Astrocyte (in vitro differentiated cells and primary cell): ENCODE data around the gene TNFRSF9. TPM values are rescaled to one million over a fixed set of nuclear protein-coding genes. Genes with fewer than 3 reads are reported as not detected.

Experiments
- DNase-seq: peaks from one replicate; pipeline ENCODE4 v3.0.0-alpha.2; 2010; ENCODE audit warnings: low read depth
- FAIRE-seq: peaks from 2 replicates; lab custom pipeline; 2011; peaks lifted over from hg19 to GRCh38; lab: Jason Lieb, UNC
- H2AFZ ChIP-seq: 2 replicates; pipeline ENCODE4 v1.6.0; 2012; ENCODE audit warnings: low read depth, low read length, inconsistent platforms
- H3K27ac ChIP-seq: 2 replicates; pipeline ENCODE4 v1.5.1; 2011; ENCODE audit warnings: low read depth, low read length, inconsistent platforms
- H3K27me3 ChIP-seq: 2 replicates; pipeline ENCODE4 v1.6.0; 2011; ENCODE audit warnings: low read length, inconsistent platforms; ENCODE audit not compliant: insufficient read depth
- H3K36me3 ChIP-seq: 2 replicates; pipeline ENCODE4 v1.5.1; 2011; ENCODE audit warnings: low read length, inconsistent platforms; ENCODE audit not compliant: insufficient read depth
- H3K4me1 ChIP-seq: 2 replicates; pipeline ENCODE4 v1.5.1; 2011; ENCODE audit warnings: low read length, inconsistent platforms; ENCODE audit not compliant: insufficient read depth
- H3K4me2 ChIP-seq: 2 replicates; pipeline ENCODE4 v1.6.0; 2012; ENCODE audit warnings: low read length, inconsistent platforms
- H3K4me3 ChIP-seq: 2 replicates; pipeline ENCODE4 v1.5.1; 2011; ENCODE audit warnings: low read depth, mild to moderate bottlenecking, low read length, inconsistent platforms; ENCODE audit not compliant: insufficient read depth
- H3K79me2 ChIP-seq: 2 replicates; pipeline ENCODE4 v1.6.0; 2012; ENCODE audit warnings: mild to moderate bottlenecking, low read length, inconsistent platforms; ENCODE audit not compliant: insufficient read depth
- H3K9ac ChIP-seq: 2 replicates; pipeline ENCODE4 v1.6.0; 2012; ENCODE audit warnings: mild to moderate bottlenecking, low read length, inconsistent platforms
- H3K9me3 ChIP-seq: 2 replicates; pipeline ENCODE4 v1.5.1; 2012; ENCODE audit warnings: low read depth, mild to moderate bottlenecking, low read length, inconsistent platforms; ENCODE audit not compliant: insufficient read depth
- H4K20me1 ChIP-seq: 2 replicates; pipeline ENCODE4 v1.6.0; 2012; ENCODE audit warnings: low read length, inconsistent platforms; ENCODE audit not compliant: insufficient read depth
- H3K27ac Mint-ChIP-seq: one replicate; pipeline ENCODE4 v1.8.0; 2021; ENCODE audit warnings: mild to moderate bottlenecking, mixed read lengths; ENCODE audit not compliant: unreplicated experiment
- H3K27me3 Mint-ChIP-seq: one replicate; pipeline ENCODE4 v1.8.0; 2021; ENCODE audit warnings: low read depth, mixed read lengths; ENCODE audit not compliant: unreplicated experiment
- H3K36me3 Mint-ChIP-seq: one replicate; pipeline ENCODE4 v1.8.0; 2021; ENCODE audit warnings: low read depth, mixed read lengths; ENCODE audit not compliant: unreplicated experiment
- H3K4me1 Mint-ChIP-seq: one replicate; pipeline ENCODE4 v1.8.0; 2021; ENCODE audit warnings: low read depth, mixed read lengths; ENCODE audit not compliant: unreplicated experiment
- H3K4me3 Mint-ChIP-seq: one replicate; pipeline ENCODE4 v1.8.0; 2021; ENCODE audit warnings: mild to moderate bottlenecking, moderate library complexity, mixed read lengths; ENCODE audit not compliant: unreplicated experiment
- H3K9me3 Mint-ChIP-seq: one replicate; pipeline ENCODE4 v1.8.0; 2021; ENCODE audit warnings: mild to moderate bottlenecking, mixed read lengths; ENCODE audit not compliant: unreplicated experiment
- EZH2 ChIP-seq: IDR thresholded peaks from 2 replicates; pipeline ENCODE4 v1.6.1; 2012; ENCODE audit warnings: mild to moderate bottlenecking, low read length, inconsistent platforms; ENCODE audit not compliant: insufficient read depth
- total RNA-seq: library from RNA; stranded (reverse); gene quantifications from 2 replicates; pipeline ENCODE4 v1.2.1, GENCODE V29; 2021
- TF ChIP-seq, protein P1 (sequence below): IDR thresholded peaks from 2 replicates; pipeline ENCODE4 v1.5.1; 2011; ENCODE audit warnings: low read depth, mild to moderate bottlenecking, inconsistent platforms, low read length, moderate library complexity; ENCODE audit not compliant: insufficient read depth

TNFRSF9 gene
- total RNA-seq, 1 donor from 2014 or later: 3.4 TPM

DNA sequence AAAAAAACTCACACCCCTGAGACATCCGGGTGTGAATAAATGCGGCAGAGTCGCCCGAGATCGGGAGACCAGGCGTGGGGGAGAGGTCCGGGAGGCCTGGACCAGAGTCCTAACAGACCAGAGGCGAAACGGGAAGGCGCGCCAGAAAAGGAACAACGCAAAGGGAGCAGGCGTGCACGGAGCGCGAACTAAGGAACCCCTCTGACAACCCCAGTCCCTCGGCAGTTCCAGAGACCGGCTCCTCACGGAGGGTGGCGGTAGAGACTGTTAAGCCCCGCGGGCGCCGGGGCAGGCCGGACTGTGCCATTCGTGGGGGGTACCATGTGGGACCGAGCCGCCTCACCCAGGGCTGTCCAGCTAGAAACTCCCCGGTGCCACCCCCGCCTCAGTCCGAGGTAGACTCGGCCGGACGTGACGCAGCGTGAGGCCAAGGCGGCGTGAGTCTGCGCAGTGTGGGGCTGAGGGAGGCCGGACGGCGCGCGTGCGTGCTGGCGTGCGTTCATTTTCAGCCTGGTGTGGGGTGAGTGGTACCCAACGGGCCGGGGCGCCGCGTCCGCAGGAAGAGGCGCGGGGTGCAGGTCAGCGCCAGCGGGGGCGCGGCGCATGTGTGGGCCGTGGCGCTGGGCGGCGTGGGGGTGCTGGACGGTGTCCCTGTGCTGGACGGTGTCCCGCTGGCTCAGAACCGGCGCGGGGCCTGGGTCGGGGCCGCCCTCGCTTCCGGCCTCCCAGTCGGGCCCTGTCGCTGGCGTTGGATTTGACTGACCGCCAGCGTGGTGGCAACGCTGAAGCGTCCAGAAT is 20.8 kb upstream of the TNFRSF9 start, which contains the start of gene PARK7:
Gene PARK7, plus strand, starts transcription at position 496 of the 798 bp plus-strand sequence. CDS start 1,075 bp downstream, outside the sequence.
- Histone ChIP-seq H3K79me2 (peaks cover 46% of the 10 kb centered on the region), H3K4me3 (peak within 1 kb of the TSS; percentile 87), H4K20me1 (peaks cover 21% of the 10 kb centered on the region), H3K9ac (peak within 1 kb of the TSS; percentile 92), H3K27me3 (no peaks in the 10 kb centered on the region), H2AFZ (peak within 1 kb of the TSS; percentile 83), H3K4me1 (peaks cover 4% of the 10 kb centered on the region), H3K36me3 (peaks cover 22% of the 10 kb centered on the region), H3K4me2 (peak within 1 kb of the TSS; percentile 89), H3K9me3 (no peaks in the 10 kb centered on the region), H3K27ac (peak within 1 kb of the TSS; percentile 88)
- FAIRE-seq: no peak
- Mint-ChIP-seq H3K27me3 (no peaks in the 10 kb centered on the region), H3K9me3 (no peaks in the 10 kb centered on the region), H3K27ac (peak within 1 kb of the TSS; percentile 92), H3K4me1 (peaks cover 16% of the 10 kb centered on the region), H3K36me3 (peaks cover 2% of the 10 kb centered on the region), H3K4me3 (peak within 1 kb of the TSS; percentile 97)
- peak; percentile 98 for DNase-seq
- TF ChIP-seq, protein P1, sequence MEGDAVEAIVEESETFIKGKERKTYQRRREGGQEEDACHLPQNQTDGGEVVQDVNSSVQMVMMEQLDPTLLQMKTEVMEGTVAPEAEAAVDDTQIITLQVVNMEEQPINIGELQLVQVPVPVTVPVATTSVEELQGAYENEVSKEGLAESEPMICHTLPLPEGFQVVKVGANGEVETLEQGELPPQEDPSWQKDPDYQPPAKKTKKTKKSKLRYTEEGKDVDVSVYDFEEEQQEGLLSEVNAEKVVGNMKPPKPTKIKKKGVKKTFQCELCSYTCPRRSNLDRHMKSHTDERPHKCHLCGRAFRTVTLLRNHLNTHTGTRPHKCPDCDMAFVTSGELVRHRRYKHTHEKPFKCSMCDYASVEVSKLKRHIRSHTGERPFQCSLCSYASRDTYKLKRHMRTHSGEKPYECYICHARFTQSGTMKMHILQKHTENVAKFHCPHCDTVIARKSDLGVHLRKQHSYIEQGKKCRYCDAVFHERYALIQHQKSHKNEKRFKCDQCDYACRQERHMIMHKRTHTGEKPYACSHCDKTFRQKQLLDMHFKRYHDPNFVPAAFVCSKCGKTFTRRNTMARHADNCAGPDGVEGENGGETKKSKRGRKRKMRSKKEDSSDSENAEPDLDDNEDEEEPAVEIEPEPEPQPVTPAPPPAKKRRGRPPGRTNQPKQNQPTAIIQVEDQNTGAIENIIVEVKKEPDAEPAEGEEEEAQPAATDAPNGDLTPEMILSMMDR: peak; percentile 32
- TF ChIP-seq EZH2: no peak

DNA sequence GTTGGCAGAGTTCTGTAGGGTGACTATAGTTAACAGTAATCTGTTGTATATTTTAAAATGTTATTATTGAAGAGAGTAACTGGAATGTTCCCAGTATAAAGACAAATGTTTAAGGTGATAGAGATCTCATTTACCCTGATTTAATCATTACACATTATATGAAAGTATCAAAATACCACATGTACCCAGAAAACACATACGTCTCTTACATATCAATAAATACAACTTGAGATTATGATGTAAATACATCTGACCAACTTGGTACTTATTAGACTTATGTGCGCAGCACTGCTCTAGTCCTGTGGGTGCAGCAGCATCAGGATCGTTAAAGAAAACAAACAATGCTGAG is 20.2 kb upstream of the TNFRSF9 start:
- H3K4me1 Mint-ChIP-seq: peaks cover 21% of the 10 kb centered on the region
- no peaks in the 10 kb centered on the region for H3K27me3 Mint-ChIP-seq
- H3K4me1 ChIP-seq: peaks cover 4% of the 10 kb centered on the region
- peak overlapping the region; percentile 92 for H3K27ac Mint-ChIP-seq
- peak overlapping the region; percentile 72 for H2AFZ ChIP-seq
- H3K4me3 ChIP-seq: peak overlapping the region; percentile 87
- DNase-seq (no peak), FAIRE-seq (no peak)
- TF ChIP-seq EZH2: no peak
- TF ChIP-seq, protein P1: no peak
- H4K20me1 ChIP-seq: peaks cover 15% of the 10 kb centered on the region
- no peaks in the 10 kb centered on the region for H3K9me3 ChIP-seq
- peaks cover 40% of the 10 kb centered on the region for H3K79me2 ChIP-seq
- peak overlapping the region; percentile 89 for H3K4me2 ChIP-seq
- H3K27me3 ChIP-seq: no peaks in the 10 kb centered on the region
- peak overlapping the region; percentile 92 for H3K9ac ChIP-seq
- H3K9me3 Mint-ChIP-seq: no peaks in the 10 kb centered on the region
- H3K4me3 Mint-ChIP-seq: peak overlapping the region; percentile 97
- H3K27ac ChIP-seq: peak overlapping the region; percentile 86
- peaks cover 2% of the 10 kb centered on the region for H3K36me3 Mint-ChIP-seq
- peaks cover 18% of the 10 kb centered on the region for H3K36me3 ChIP-seq

DNA sequence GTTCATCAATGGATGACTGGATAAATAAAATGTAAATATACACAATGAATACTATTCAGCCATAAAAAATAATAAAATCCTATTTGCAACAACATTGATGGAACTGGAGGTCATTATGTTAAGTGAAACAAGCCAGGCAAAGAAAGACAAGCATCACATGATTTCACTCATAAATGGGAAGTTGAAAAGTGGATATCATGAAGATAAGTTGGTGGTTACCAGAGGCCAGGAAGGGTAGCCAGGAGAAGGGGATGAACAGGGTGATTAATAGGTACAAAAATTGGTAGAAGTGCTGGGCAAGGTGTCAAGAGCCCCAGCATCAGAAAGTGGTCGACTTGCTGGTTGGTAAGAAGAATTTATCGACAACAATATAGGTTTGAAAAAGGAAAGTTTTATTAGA is 19.5 kb upstream of the TNFRSF9 start:
- Mint-ChIP-seq H3K9me3 (no peaks in the 10 kb centered on the region), H3K36me3 (peaks cover 2% of the 10 kb centered on the region), H3K27me3 (no peaks in the 10 kb centered on the region), H3K27ac (peak overlapping the region; percentile 4), H3K4me3 (peak overlapping the region; percentile 97), H3K4me1 (peaks cover 21% of the 10 kb centered on the region)
- DNase-seq: no peak
- Histone ChIP-seq H3K36me3 (peaks cover 13% of the 10 kb centered on the region), H3K27ac (no peak overlapping the region), H3K4me2 (peak overlapping the region; percentile 89), H4K20me1 (peaks cover 11% of the 10 kb centered on the region), H3K4me3 (peak overlapping the region; percentile 87), H2AFZ (no peak overlapping the region), H3K79me2 (peaks cover 33% of the 10 kb centered on the region), H3K4me1 (peaks cover 4% of the 10 kb centered on the region), H3K27me3 (no peaks in the 10 kb centered on the region), H3K9ac (no peak overlapping the region), H3K9me3 (no peaks in the 10 kb centered on the region)
- no peak for FAIRE-seq
- TF ChIP-seq, protein P1: no peak
- no peak for TF ChIP-seq EZH2
